Measurements from ENCODE around the gene FAM83F.

The FAM83F gene

DNA sequence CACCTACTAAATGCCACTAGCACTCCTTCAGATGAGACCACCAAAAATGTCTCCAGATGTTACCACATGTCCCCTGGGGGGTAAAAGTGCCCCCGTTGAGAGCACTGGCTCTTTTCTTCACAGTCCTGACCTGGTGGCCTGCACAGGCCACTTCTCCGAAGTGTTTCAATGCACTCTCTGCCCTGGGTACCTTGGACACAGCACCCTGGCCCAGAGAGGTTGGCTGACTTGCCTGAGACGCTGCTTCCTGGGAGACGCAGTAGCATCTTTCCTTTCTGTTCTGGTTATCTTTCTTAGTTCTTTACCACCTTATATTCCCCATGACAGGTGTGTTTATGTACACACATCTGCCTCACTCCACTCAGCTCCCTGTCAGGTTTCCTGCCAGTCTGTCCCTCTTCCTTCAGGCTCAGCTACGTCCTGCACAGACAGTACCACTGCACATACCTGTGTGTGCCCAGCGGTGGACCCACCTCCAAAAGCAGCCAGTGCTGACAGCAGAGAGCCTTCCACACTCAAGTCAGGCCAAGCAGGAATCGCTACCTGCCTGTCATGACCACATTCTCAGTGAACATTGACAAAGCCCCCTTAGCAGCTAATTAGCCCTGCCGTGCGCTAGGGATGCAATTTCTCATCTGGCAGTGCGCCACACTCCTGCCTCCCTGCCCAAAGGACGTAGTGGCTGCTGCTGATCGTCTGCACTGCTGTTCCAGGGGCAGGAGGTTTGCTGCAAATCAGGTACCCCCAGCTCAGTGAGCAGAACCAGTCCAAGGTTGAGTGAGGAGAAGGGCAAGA, 39.0 kb downstream of the FAM83F start:
- DNase-seq (ENCODE audit: low read depth in 1 of 2, low spot score in 1 of 2): no peak

DNA sequence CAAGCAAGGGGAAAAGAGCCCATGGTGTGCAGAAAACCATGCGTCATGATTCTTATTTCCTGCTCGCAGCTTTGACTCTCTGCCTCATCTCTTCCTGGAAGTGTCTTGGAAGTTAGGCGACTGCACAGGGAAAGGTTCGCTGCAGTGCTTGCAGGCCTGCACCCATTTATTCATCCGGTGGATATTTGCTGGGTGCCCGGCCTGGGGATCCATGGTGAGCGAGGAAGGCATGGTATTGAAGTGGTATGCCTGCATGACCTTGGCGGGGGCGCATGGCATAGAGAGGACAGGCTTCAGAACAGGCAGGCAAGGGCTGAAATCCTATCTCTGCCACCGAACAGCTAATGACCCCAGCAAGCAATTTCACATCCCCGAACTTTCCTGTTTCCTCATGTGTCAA, 40.6 kb downstream of the FAM83F start:
- no peak for DNase-seq (ENCODE audit: low read depth in 1 of 2, low spot score in 1 of 2)

DNA sequence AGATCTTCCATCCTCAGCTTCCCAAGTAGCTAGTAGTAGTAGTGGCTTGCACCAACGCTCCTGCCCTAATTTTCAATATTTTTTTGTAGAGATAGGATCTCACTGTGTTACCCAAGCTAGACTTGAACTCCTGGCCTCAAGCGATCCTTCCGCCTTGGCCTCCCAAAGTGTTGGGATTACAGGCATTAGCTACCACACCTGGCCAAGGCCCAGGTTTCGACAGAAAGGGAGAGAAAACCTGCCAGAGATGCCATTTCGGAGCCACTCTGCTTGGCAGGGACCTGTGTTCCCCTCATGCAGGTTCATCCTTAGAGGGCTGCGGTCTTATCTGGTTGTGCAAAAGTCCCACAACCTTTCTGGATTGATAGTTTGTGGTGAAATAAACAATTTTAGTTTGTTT, 41.4 kb downstream of the FAM83F start:
- DNase-seq (ENCODE audit: low read depth in 1 of 2, low spot score in 1 of 2): no peak

DNA sequence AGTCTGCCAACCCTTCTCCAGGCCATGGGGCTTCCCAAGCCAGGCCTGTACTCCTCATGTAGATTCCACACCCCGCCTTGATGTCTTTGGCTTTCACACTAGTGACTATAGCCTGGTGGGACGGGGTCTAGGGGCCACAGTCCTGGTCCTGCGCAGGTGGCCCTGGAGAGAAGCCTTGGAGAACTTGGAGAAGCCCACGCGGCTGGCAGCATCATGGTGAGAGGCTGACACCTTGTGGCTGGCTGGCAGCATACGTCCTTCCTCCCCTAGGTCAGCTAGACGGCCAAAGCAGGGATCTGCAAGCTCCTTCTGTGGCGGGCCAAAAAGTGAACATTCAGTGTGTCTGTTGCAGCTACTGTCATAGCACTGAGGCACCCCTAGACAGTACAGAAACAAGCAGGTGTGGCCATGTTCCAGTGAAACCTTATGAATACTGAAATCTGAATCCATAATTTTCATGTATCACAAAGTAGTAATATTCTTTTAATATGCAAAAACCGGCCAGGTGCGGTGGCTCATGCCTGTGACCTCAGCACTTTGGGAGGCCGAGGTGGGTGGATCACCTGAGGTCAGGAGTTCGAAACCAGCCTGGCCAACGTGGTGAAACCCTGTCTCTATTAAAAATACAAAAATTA, 42.0 kb downstream of the FAM83F start:
- DNase-seq (ENCODE audit: low read depth in 1 of 2, low spot score in 1 of 2): peak in 1 of 2 donors; percentile 30

DNA sequence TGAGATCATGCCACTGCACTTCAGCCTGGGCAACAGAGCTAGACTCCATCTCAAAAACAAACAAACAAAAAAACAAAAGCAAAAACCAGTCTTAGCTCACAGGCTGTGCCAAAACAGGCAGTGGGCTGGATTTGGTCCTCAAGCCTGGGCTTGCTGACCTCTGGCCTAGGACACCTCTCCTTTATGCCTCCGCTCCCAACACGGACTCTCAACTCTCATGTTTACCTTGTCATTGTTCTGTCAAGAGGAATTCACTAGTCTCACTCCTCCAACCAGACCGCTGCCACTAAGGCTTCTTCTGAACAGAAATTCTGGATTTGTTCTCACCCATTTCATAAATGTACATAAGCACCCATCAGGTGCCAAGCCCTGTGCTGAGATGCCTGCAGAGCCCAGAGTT, 42.6 kb downstream of the FAM83F start:
- no peak for DNase-seq (ENCODE audit: low read depth in 1 of 2, low spot score in 1 of 2)

DNA sequence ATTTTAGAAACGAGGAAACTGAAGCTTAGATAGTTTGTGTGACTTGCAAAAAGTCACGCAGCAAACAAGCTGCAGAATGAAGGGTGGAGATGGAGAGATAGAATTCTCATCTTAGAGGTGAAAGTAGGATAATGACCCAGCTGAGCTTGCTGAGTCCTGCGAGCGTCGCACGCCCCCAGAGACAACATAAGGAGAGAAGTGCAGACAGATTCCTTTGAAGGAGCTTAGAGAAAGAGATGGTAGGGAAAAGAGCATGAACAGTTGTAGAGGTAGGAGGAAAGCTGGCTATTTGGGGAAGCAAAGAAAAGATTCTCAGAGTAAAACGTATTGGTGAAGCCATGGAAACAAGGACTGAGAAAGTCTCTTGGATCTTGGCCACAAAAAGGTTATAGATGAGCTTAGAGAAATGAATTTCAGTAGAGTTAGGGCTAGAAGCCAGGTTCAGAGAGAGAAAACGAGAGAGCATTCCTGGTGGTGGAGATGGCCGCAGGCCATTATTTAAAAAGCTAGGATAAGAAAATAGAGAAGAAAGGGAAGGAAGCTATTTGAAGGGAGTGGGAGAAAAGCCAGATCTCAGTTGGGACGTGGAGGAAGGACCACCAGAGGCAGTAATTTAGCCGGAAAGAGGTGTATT, 44.8 kb downstream of the FAM83F start:
- DNase-seq (ENCODE audit: low read depth in 1 of 2, low spot score in 1 of 2): no peak

DNA sequence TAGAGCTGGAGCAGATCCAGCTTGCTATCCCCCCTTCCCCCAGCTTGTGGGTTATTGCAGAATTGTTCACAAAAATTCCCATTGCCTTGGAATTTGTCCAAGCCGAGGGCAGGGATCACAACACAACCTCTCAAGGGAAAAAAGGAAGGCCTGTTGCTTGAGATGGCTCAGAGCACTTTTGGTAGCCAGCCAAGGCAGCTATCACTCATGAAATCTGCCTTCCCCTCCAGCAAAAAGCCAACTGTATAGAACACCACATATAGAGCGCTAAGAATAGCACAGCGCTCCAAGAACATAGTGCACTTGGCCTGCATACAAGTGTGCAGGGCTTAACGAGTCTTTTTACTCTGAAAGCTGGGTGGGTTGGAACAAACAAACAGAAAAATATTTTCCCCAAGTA, 46.2 kb downstream of the FAM83F start:
- DNase-seq (ENCODE audit: low read depth in 1 of 2, low spot score in 1 of 2): no peak

DNA sequence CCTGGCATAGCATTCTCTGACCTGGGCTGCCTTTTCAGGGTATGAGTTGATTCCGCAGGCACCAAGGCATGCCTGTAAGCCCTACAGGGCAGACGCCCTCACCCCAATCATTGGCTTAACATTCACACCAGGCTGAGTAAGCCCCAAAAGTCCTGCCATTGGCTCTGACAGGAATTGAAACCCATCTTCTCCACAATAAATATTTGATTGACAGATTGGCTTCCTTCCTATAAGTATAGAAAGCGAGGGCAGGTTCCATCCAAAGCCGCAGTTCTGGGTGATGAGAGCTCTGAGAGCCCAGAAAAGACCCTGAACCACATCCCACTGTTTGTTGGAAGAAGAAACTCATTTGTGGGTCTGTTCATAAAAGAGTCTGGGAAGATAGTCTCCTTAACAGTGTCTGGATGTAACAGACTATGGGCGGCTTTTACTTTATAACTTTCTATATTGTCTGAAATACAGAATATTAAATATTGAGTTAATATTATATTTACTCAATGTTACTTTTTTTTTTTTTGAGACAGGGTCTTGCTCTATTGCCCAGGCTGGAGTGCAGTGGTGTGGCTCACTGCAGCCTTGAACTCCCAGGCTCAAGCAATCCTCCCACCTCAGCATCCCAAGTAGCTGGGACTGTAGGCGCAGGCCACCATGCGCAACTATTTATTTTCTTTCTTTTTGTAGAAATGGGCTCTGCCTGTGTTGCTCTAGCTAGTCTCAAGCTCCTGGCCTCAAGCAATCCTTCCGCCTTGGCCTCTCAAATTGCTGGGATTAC, 46.8 kb downstream of the FAM83F start:
- DNase-seq (ENCODE audit: low read depth in 1 of 2, low spot score in 1 of 2): no peak

DNA sequence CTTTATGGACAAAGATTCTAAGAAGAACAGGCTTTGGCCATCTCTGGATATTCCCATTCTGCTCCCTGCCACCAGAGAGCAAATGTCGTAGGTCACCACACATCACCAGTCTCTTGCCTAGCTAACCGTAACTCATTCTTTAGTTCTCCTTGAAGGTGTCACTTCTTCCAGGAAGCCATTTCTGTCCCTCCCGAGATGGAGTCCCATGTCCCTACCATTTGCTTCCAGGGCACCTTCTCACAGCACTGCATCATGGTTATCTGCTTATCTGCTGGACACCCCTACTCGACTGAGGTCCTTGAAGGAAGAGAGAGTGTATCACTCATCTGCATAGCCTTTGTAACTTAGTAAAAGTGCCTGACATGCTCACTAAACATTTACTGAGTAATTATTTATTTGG, 47.6 kb downstream of the FAM83F start:
- DNase-seq (ENCODE audit: low read depth in 1 of 2, low spot score in 1 of 2): no peak

DNA sequence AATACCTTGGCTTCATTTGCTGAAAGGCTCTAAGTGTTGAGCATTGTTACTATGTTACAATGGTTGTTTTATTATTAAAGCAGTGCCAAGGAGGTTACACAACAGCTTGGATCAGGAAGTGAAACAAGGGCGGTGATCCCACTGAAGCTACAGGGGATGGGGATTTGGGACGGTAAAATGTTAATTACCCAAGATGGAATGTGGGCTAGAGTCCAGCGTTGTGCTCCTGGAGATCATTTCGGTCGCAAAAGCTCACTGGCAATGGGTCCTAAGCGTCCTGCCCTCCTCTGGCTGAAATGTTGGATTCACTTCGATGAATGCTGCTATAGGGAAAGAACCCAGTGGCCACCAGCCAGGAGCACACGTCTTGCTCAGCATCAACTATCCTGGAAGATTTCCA, 48.3 kb downstream of the FAM83F start:
- no peak for DNase-seq (ENCODE audit: low read depth in 1 of 2, low spot score in 1 of 2)

DNA sequence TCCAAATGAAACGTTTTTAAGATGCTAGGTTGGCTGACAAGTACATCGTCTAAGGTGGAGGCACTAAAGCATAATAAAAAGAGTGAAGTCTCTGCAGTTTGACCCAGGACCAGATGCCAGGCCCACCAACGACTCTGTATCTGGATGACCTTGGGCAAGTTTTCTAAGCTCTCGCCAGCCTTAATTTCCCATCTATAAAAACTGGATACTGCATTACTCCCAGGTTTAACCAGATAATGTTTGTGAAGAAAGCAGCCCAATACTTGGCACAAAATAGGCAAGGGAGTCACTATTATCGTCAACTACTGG, 49.0 kb downstream of the FAM83F start:
- DNase-seq (ENCODE audit: low read depth in 1 of 2, low spot score in 1 of 2): no peak

DNA sequence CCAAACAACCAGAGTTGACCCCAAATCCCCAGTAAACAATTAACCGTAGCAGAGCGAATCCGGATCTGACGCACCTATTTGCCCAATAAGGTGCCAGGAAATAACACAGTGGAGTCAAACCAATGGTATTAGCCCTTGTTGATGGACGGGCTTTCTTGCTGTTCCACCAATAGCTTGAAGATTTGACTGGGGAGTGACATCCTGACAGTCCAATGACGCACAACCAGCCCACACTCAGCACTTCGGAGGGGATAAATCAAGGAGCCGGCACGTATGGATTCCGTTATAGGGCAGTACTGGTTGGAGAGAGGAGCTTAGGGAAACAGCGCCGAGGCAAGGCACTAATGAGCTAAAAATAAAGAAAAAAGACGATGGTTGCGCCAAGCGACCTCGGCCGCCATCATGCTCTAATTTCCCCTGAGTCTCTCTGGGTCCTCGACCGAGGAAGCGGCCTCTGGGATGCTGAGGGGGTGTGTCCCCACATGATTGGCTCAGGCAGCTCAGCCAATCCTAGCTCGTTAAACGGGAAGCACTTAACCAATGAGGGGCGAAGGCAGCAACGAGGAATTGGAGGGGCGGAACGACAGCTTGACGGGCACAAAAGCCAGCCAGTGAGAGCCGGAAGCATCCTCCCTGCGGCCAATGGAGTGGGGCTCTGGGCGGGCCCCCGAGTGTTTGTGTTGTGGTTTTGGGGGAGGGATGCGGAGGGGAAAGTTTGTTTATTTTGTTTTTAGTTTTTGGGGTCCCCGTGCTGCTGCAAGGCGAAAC, 49.5 kb downstream of the FAM83F start:
- DNase-seq (ENCODE audit: low read depth in 1 of 2, low spot score in 1 of 2): peak; percentile 95 to 99

DNA sequence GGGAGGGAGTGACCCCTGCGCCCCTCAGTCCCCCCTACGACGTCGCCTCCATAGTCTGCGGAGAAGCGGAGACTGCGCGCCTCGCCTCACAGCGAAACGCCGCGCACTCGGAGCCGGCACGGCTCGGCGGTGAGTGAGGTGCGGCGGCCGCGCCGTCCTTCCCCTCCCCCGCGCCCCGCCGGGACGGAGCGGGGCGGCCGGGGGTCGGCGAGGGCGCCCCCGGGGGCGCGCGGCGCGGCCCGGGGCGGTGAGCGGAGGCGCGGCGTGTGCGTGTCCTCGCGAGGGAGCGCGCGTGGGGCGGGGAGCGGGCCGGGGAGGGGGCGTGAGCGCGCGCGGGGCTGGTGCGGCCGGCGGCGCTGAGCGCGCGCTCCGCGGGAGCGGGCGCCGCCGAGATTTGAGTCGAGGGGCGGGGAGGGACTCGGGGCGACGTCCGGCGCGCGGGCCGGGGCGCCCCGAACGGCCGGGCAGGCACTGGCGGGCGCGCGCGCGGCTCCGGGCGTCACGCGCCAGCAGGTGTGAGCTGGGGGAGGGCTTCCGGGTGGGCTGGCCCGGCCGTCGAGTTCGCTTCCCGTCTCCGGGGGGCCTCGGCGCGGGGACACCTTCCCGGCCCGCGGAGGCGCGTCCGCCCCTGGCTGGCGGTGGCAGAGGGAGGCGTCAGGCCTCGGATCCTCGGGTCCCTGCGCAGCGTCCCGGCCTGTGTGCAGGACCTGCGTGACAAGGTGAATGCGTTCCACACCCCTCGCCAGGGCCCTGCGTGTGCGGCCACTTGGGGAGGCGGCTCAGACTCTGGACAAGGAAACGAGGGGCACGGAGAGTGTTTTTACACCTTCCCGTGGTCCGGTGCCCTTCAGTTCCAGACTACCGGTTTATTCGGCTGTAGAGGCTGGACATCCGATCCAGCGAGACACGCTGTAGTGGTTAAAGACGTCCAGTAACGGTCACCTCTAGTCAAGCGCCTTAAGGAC, 50.4 kb downstream of the FAM83F start:
- peak; percentile 45 to 59 for DNase-seq (ENCODE audit: low read depth in 1 of 2, low spot score in 1 of 2)

DNA sequence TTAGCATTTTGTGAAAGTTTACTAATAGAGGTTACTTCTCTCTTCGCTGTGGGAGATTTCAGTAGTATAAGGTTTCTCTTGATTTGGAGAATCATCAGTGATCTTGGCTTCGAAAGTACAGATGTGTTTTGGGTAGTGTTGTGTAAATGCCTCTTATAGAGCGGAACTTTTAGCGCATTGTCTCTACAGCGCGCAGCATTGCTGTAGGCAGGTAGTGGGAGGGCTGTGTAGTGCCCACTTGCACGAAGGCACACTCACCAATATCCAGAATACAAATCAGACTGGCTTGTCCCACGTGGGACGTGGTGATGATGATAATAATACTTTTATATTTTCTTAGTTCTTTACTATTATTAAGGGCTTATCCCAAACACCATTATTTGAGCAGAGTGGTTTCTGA, 51.4 kb downstream of the FAM83F start:
- DNase-seq (ENCODE audit: low read depth in 1 of 2, low spot score in 1 of 2): no peak

DNA sequence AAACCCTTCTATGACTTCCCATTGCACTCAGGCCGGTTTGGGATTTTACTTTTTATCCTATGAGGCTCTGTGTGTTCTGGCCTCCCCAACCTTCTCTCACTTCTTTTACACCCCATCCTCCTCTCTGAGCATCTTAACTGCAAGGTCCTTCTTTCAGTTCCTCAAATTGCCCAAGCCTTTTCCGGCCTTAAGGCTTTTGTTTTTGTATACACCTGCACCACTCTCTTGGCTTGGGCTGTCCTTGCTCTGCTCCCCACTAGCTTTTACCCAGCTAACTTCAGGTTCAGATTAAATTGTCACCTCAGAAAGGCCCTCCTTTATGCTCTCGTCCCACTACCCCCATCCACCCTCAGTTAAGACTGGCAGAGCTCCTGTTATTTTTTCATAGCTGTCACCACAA, 55.5 kb downstream of the FAM83F start:
- DNase-seq (ENCODE audit: low read depth in 1 of 2, low spot score in 1 of 2): no peak

DNA sequence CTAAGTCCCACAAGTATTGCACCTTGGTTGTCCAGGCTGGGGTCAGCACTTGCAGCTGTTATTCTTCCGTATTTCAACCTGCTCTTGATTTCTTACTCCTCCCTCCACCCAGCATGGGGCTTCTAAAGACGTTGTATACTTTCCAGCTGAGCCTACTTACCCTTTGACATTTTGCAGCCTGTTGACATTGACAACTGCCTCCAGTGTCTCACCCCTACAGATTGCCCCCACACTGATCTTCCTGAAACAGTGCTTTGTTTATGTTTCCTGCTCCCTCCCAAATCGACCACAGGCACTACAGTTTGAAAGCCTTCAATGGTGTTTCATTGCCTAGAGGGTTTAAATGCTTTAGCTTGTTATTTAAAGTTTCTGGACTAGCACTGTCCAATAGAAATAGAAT, 56.6 kb downstream of the FAM83F start:
- DNase-seq (ENCODE audit: low read depth in 1 of 2, low spot score in 1 of 2): no peak

DNA sequence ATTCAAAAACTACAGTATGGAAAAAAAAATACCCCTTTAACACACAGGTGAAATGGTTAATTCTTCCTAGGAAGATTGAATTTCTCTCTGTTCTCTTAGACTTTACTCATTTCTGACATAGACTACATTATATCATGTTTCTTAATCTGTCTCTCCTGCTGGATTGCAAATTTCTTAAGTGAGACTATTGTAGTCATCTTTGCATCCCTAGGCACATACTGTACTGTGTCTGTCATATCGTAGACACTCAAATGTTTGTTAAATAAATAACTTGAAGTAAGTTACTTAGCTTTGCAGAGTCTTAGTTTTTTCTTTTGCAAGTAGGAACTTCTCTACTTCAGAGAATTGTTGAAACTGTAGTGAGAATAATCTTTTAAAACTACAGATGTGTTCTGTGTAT, 58.7 kb downstream of the FAM83F start:
- no peak for DNase-seq (ENCODE audit: low read depth in 1 of 2, low spot score in 1 of 2)

DNA sequence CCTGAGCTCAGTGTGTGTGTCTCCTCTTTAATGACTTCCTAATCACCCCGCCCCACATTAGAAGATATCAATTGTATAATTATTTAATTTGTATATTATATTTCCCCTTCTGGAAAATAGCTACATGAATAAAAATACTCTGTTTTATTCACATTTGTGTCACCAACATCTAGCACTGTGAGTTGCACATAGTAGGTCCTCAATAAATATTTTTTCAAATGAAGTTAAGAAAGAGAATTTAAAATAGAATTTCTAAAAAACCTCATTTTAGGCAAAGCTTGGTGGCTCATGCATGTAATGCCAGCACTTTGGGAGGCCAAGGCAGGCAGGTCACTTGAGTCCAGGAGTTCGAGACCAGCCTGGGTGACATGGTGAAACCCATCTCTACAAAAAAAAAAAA, 59.7 kb downstream of the FAM83F start:
- DNase-seq (ENCODE audit: low read depth in 1 of 2, low spot score in 1 of 2): no peak

DNA sequence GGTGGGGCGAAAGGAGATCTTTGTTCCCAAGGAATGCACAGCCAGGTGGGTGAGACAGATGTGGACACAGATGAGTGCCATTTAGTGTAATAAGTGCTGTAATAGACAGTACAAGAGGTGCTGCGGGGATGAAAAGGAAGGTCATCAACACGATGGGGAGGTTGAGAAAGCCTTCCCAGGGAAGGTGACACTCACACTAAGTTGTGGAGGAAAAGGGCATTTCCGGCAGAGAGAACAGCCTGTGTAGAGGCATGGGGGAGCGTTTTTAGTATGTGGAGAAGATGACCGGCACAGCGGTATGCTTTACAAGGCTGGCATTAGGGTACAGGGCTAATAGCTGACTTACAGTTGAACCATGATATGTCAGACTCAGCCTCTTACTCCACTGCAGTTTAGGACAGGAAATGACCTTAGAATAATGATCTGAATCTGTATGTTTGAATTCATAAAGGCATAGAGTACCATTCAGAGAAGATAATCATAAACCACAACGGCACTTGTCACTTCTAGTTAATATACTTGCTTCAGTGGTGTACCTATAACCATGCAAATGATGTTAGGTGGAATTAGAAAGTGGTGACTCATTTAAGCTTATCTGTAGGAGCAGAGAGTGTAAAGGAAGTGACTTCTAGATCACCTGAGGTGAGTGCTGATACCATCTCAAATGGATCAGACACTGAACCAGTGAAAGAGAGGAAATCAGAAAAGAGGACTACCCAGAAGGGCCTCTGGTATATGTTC, 60.6 kb downstream of the FAM83F start:
- no peak for DNase-seq (ENCODE audit: low read depth in 1 of 2, low spot score in 1 of 2)

Data from activated CD4-positive, alpha-beta T cell treated with anti-CD3 and anti-CD28 coated beads, Interleukin-2, amount 50 U/mL, for 24 hours (primary cell).